ENCODE measurements around the gene TWNK.
A peak's percentile ranks its signal among the peaks of the same experiment; 100 is the strongest.

The TWNK gene

DNA sequence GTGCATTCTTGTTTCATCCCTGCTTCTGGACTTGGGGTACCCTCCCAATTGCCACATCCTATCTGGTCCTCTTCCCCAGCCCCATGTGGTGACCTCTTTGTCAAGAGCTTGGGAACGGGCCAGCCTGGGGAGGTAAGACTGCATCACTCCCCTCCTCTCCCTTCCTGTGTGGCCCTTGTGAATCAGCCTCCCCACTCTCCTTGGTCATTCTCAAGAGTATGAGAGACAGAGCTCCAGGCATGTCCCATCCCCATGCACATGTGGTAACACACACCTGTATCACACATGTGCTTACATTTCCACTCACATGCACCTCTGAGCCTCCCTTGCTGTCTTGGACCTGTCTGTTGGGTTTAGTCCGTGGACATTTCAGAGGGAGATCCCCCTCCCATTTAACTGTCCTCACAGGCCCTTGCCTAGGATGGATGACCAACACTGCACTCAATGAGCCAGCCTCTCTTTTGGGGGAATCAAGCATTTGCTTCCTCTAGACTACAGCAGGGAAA is 2.6 kb upstream of the TWNK start:
- Histone ChIP-seq H3K27ac (replicated peaks) (no peak overlapping the region), H3K27me3 (ENCODE audit: insufficient read depth, poor library complexity, severe bottlenecking) (no peaks in the 10 kb centered on the region), H3K4me3 (replicated peaks; ENCODE audit: insufficient read depth, low read length) (no peak overlapping the region)
- no peak for TF ChIP-seq SPI1 (IDR thresholded peaks at IDR 0.05; ENCODE audit: borderline replicate concordance, low read depth)
- TF ChIP-seq, protein P1, sequence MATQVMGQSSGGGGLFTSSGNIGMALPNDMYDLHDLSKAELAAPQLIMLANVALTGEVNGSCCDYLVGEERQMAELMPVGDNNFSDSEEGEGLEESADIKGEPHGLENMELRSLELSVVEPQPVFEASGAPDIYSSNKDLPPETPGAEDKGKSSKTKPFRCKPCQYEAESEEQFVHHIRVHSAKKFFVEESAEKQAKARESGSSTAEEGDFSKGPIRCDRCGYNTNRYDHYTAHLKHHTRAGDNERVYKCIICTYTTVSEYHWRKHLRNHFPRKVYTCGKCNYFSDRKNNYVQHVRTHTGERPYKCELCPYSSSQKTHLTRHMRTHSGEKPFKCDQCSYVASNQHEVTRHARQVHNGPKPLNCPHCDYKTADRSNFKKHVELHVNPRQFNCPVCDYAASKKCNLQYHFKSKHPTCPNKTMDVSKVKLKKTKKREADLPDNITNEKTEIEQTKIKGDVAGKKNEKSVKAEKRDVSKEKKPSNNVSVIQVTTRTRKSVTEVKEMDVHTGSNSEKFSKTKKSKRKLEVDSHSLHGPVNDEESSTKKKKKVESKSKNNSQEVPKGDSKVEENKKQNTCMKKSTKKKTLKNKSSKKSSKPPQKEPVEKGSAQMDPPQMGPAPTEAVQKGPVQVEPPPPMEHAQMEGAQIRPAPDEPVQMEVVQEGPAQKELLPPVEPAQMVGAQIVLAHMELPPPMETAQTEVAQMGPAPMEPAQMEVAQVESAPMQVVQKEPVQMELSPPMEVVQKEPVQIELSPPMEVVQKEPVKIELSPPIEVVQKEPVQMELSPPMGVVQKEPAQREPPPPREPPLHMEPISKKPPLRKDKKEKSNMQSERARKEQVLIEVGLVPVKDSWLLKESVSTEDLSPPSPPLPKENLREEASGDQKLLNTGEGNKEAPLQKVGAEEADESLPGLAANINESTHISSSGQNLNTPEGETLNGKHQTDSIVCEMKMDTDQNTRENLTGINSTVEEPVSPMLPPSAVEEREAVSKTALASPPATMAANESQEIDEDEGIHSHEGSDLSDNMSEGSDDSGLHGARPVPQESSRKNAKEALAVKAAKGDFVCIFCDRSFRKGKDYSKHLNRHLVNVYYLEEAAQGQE (IDR thresholded peaks at IDR 0.05; ENCODE audit: insufficient replicate concordance, low read depth), result no peak
- no peak for TF ChIP-seq GABPA (IDR thresholded peaks at IDR 0.05; ENCODE audit: low read depth)
- TF ChIP-seq, protein P2, sequence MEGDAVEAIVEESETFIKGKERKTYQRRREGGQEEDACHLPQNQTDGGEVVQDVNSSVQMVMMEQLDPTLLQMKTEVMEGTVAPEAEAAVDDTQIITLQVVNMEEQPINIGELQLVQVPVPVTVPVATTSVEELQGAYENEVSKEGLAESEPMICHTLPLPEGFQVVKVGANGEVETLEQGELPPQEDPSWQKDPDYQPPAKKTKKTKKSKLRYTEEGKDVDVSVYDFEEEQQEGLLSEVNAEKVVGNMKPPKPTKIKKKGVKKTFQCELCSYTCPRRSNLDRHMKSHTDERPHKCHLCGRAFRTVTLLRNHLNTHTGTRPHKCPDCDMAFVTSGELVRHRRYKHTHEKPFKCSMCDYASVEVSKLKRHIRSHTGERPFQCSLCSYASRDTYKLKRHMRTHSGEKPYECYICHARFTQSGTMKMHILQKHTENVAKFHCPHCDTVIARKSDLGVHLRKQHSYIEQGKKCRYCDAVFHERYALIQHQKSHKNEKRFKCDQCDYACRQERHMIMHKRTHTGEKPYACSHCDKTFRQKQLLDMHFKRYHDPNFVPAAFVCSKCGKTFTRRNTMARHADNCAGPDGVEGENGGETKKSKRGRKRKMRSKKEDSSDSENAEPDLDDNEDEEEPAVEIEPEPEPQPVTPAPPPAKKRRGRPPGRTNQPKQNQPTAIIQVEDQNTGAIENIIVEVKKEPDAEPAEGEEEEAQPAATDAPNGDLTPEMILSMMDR (IDR thresholded peaks at IDR 0.05; ENCODE audit: insufficient read depth, low read length), result no peak
- TF ChIP-seq POLR2AphosphoS5 (IDR thresholded peaks at IDR 0.05; ENCODE audit: low read depth), result no peak
- DNase-seq (ENCODE audit: low read depth in 1 of 2, low spot score in 1 of 2), result no peak

DNA sequence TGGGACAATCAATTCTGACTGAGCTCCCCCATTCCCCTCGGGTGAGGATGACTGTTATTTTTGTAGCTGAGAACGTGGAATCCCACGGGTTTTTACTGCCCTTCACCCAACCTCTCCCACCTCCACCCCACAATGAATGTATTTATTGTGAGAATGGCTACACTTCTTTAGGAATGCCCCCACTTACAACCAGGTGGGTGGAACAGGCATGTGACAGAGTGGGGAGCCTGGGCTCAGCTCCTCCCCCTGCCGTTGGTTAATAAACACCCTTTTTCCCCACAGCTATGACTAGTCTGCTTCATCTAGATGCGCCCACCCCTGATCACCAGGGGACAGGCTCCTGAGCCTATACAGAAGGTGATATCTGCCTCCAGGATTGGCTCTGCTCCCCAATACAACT is 2.0 kb upstream of the TWNK start:
- H3K27ac ChIP-seq (replicated peaks), result no peak overlapping the region
- no peak for DNase-seq (ENCODE audit: low read depth in 1 of 2, low spot score in 1 of 2)
- TF ChIP-seq GABPA (IDR thresholded peaks at IDR 0.05; ENCODE audit: low read depth) (no peak), POLR2AphosphoS5 (IDR thresholded peaks at IDR 0.05; ENCODE audit: low read depth) (no peak), SPI1 (IDR thresholded peaks at IDR 0.05; ENCODE audit: borderline replicate concordance, low read depth) (no peak)
- TF ChIP-seq, protein P2 (IDR thresholded peaks at IDR 0.05; ENCODE audit: insufficient read depth, low read length), result no peak
- TF ChIP-seq, protein P1 (IDR thresholded peaks at IDR 0.05; ENCODE audit: insufficient replicate concordance, low read depth), result no peak
- no peaks in the 10 kb centered on the region for H3K27me3 ChIP-seq (ENCODE audit: insufficient read depth, poor library complexity, severe bottlenecking)
- H3K4me3 ChIP-seq (replicated peaks; ENCODE audit: insufficient read depth, low read length), result no peak overlapping the region

DNA sequence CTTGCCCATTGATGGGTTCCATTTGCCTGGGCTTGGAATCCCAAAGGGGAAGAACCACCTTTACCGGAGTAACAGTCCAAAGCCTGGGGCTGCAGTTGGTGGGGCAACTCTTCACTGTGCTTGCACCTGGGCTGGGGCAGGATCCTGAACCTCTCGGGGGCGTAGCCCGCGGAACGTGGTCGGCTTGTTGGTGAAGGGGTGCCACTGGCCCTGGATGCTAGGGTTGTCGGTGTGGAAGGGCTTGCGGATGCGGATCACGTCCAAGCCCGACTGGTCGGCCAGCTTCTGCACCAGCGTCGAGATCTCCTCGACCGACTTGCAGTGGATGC is 756 bp upstream of the TWNK start:
- H3K27me3 ChIP-seq (ENCODE audit: insufficient read depth, poor library complexity, severe bottlenecking), result no peaks in the 10 kb centered on the region
- peak overlapping the region; percentile 97 for H3K4me3 ChIP-seq (replicated peaks; ENCODE audit: insufficient read depth, low read length)
- H3K27ac ChIP-seq (replicated peaks), result peak overlapping the region; percentile 81
- DNase-seq (ENCODE audit: low read depth in 1 of 2, low spot score in 1 of 2), result no peak
- TF ChIP-seq GABPA (IDR thresholded peaks at IDR 0.05; ENCODE audit: low read depth), result no peak
- no peak for TF ChIP-seq SPI1 (IDR thresholded peaks at IDR 0.05; ENCODE audit: borderline replicate concordance, low read depth)
- TF ChIP-seq, protein P2 (IDR thresholded peaks at IDR 0.05; ENCODE audit: insufficient read depth, low read length), result no peak
- TF ChIP-seq POLR2AphosphoS5 (IDR thresholded peaks at IDR 0.05; ENCODE audit: low read depth), result no peak
- TF ChIP-seq, protein P1 (IDR thresholded peaks at IDR 0.05; ENCODE audit: insufficient replicate concordance, low read depth), result no peak

Data from HL-60 (cell line).